Ishikawa (cell line): ENCODE data around the gene RNF220.

Experiments used
- EGR1 ChIP-seq: IDR thresholded peaks from 2 replicates; pipeline ENCODE4 v1.6.1; 2012
- EP300 ChIP-seq: IDR thresholded peaks from 2 replicates; pipeline ENCODE4 v1.6.1; 2012; ENCODE audit warnings: borderline replicate concordance
- TEAD4 ChIP-seq: IDR thresholded peaks from 2 replicates; pipeline ENCODE4 v1.6.1; 2012

GRCh38 chr1:44423591-44424537, 18.8 kb downstream of the RNF220 start:
- peak; percentile 51 for TF ChIP-seq TEAD4
- no peak for TF ChIP-seq EP300
- TF ChIP-seq EGR1 = no peak
